T-helper 1 cell treated with Interleukin-12 subunit alpha and Interleukin-12 subunit beta and Interleukin-4 antibody, amounts not matched to agents 30 ng/mL and 1 ng/mL, for 36 hours (primary cell): ENCODE data around the gene SYCP1. TPM values are rescaled to one million over a fixed set of nuclear protein-coding genes. Genes with fewer than 3 reads are reported as not detected.

Experiments
- total RNA-seq: library from RNA; stranded (reverse); gene quantifications from 2 replicates; pipeline ENCODE4 v1.2.3, GENCODE V29; 2022

The SYCP1 gene
- total RNA-seq, 1 donor from 2014 or later: not detected

Other genes with a start within 250 kb of the SYCP1 start
- gene DENND2C, start 184.8 kb upstream of the SYCP1 start, total RNA-seq: 0.15 and 0.37 TPM in 2 replicates
- gene AMPD1, start 159.3 kb upstream of the SYCP1 start, total RNA-seq: not detected in 2 replicates
- gene NRAS, start 138.1 kb upstream of the SYCP1 start, total RNA-seq: 61.3 and 63.3 TPM in 2 replicates
- gene CSDE1, start 96.9 kb upstream of the SYCP1 start, total RNA-seq: 362 and 387 TPM in 2 replicates
- gene SIKE1, start 74.2 kb upstream of the SYCP1 start, total RNA-seq: 59.6 and 68.1 TPM in 2 replicates
- not detected in 2 replicates for gene TSHB, start 175.0 kb downstream of the SYCP1 start, total RNA-seq
- gene TSPAN2, start 234.6 kb downstream of the SYCP1 start, total RNA-seq: 0.71 and 1.1 TPM in 2 replicates